Liver (tissue), 9 donors: ENCODE data around the gene AVEN. TPM values are rescaled to one million over a fixed set of nuclear protein-coding genes. Genes with fewer than 3 reads are reported as not detected.

Source experiments
- DNase-seq: peaks from one replicate; pipeline ENCODE4 v3.0.0-alpha.2; 2017; ENCODE audit warnings: low spot score
- H3K27ac ChIP-seq, 2 donors: one replicate each; pipeline ENCODE4 v1.7.0; 2013; ENCODE audit warnings: inconsistent platforms in 2 of 2, low read length in 2 of 2, control low read depth in 1 of 2, low read depth in 1 of 2, mild to moderate bottlenecking in 1 of 2
- H3K27me3 ChIP-seq, 4 donors: one replicate each; pipeline versions ENCODE4 v1.6.1 to v1.7.0; 2013; ENCODE audit warnings: low read length in 3 of 4, inconsistent platforms in 1 of 4, mild to moderate bottlenecking in 1 of 4, moderate library complexity in 1 of 4; ENCODE audit not compliant: control insufficient read depth in 4 of 4, insufficient read depth in 4 of 4
- H3K36me3 ChIP-seq, 4 donors: one replicate each; pipeline versions ENCODE4 v1.6.1 to v1.7.0; 2013; ENCODE audit warnings: low read length in 3 of 4, mild to moderate bottlenecking in 3 of 4, low read depth in 1 of 4, moderate library complexity in 1 of 4; ENCODE audit not compliant: control insufficient read depth in 4 of 4, insufficient read depth in 3 of 4
- H3K4me1 ChIP-seq, 4 donors: one replicate each; pipeline versions ENCODE4 v1.6.1 to v1.7.0; 2013; ENCODE audit warnings: low read length in 3 of 4, mild to moderate bottlenecking in 3 of 4, moderate library complexity in 1 of 4; ENCODE audit not compliant: control insufficient read depth in 4 of 4, insufficient read depth in 4 of 4
- H3K4me3 ChIP-seq, 3 donors: one replicate each; pipeline versions ENCODE4 v1.6.1 to v1.7.0; 2013; ENCODE audit warnings: low read length in 3 of 3, control low read depth in 1 of 3, low read depth in 1 of 3, mild to moderate bottlenecking in 1 of 3
- H3K9ac ChIP-seq, 2 donors: one replicate each; pipeline ENCODE4 v1.7.0; 2013; ENCODE audit warnings: low read length in 2 of 2, mild to moderate bottlenecking in 2 of 2, moderate library complexity in 2 of 2, control low read depth in 1 of 2, low read depth in 1 of 2
- H3K9me3 ChIP-seq, 4 donors: one replicate each; pipeline versions ENCODE4 v1.6.1 to v1.7.0; 2013; ENCODE audit warnings: low read length in 3 of 4; ENCODE audit not compliant: control insufficient read depth in 4 of 4
- ATF3 ChIP-seq: IDR thresholded peaks from 2 replicates; pipeline ENCODE4 v1.6.1; 2016; ENCODE audit warnings: antibody characterized with exemption
- CTCF ChIP-seq: fragments of 150-350 bp; IDR thresholded peaks from 2 replicates; pipeline ENCODE4 v1.5.1; 2017; ENCODE audit warnings: improper control_type of control experiment, low read depth, low read length; ENCODE audit not compliant: missing input control
- EGR1 ChIP-seq, 2 donors: IDR thresholded peaks; 2 replicates each; pipeline ENCODE4 v1.6.1; 2016 to 2018; ENCODE audit warnings: antibody characterized with exemption in 2 of 2, low read depth in 2 of 2
- FOXA1 ChIP-seq: IDR thresholded peaks from 2 replicates; pipeline ENCODE4 v1.6.1; 2016; ENCODE audit warnings: antibody characterized with exemption
- FOXA2 ChIP-seq: IDR thresholded peaks from 2 replicates; pipeline ENCODE4 v1.6.1; 2016; ENCODE audit warnings: antibody characterized with exemption
- GABPA ChIP-seq, 2 donors: IDR thresholded peaks in 1 of 2; conservative IDR thresholded peaks in 1 of 2; 2 replicates each; pipeline ENCODE4 v1.6.1; 2016; ENCODE audit warnings: antibody characterized with exemption in 2 of 2, mild to moderate bottlenecking in 1 of 2, moderate library complexity in 1 of 2
- HNF4A ChIP-seq, 2 donors: conservative IDR thresholded peaks; 2 replicates each; pipeline ENCODE4 v1.6.1; 2016; ENCODE audit warnings: antibody characterized with exemption in 2 of 2, mild to moderate bottlenecking in 2 of 2
- HNF4G ChIP-seq: IDR thresholded peaks from 2 replicates; pipeline ENCODE4 v1.6.1; 2016; ENCODE audit warnings: antibody characterized with exemption
- JUND ChIP-seq, 2 donors: IDR thresholded peaks; 2 replicates each; pipeline ENCODE4 v1.6.1; 2016; ENCODE audit warnings: antibody characterized with exemption in 2 of 2
- RAD21 ChIP-seq, 2 donors: IDR thresholded peaks; 2 replicates each; pipeline ENCODE4 v1.6.1; 2016; ENCODE audit warnings: antibody characterized with exemption in 2 of 2, mild to moderate bottlenecking in 2 of 2
- REST ChIP-seq: IDR thresholded peaks from 2 replicates; pipeline ENCODE4 v1.6.1; 2016; ENCODE audit warnings: antibody characterized with exemption, mild to moderate bottlenecking
- RXRA ChIP-seq, 2 donors: IDR thresholded peaks; 2 replicates each; pipeline ENCODE4 v1.6.1; 2017 to 2018; ENCODE audit warnings: antibody characterized with exemption in 2 of 2, mild to moderate bottlenecking in 1 of 2
- SP1 ChIP-seq: IDR thresholded peaks from 2 replicates; pipeline ENCODE4 v1.6.1; 2018; ENCODE audit warnings: antibody characterized with exemption, mild to moderate bottlenecking
- TAF1 ChIP-seq: conservative IDR thresholded peaks from 2 replicates; pipeline ENCODE4 v1.6.1; 2016; ENCODE audit warnings: antibody characterized with exemption, mild to moderate bottlenecking
- YY1 ChIP-seq: IDR thresholded peaks from 2 replicates; pipeline ENCODE4 v1.6.1; 2016; ENCODE audit warnings: antibody characterized with exemption, mild to moderate bottlenecking
- WGBS: extraction: QIAGEN DNeasy Blood & Tissue Kit; methylation state at CpG from one replicate; pipeline ENCODE4 v1.1.7; 2013; 5-methylcytosine and 5-hydroxymethylcytosine counted together
- polyA plus RNA-seq, 2 donors: library from polyadenylated mRNA; stranded (reverse) in 1 of 2; unstranded in 1 of 2; fragments of 200-250 nt in 1 of 2; fragments of >200 nt in 1 of 2; fragmentation: Nextera tagmentation in 1 of 2; extraction: Ambion mirVana in 1 of 2; gene quantifications; one replicate each; pipeline versions ENCODE4 v1.2.1 to v1.2.3, GENCODE V29; 2013 to 2015
- total RNA-seq, 2 donors: library from RNA; depleted of rRNA; stranded (reverse); fragments of >200 nt; gene quantifications; one replicate each; pipeline ENCODE4 v1.2.3, GENCODE V29; 2014
- TF ChIP-seq, protein P1 (sequence below): IDR thresholded peaks from 2 replicates; pipeline ENCODE4 v1.6.1; 2016; ENCODE audit warnings: antibody characterized with exemption
- donor health status: healthy.
- donor health status: healthy.
- donor health status: healthy.
- donor health status: healthy.
- donor health status: healthy.

The AVEN gene
- total and polyA plus RNA-seq, 4 donors: 5.3 to 12.4 (median 7.0) TPM

GRCh38 chr15:33956397-33956796 is 82.6 kb downstream of the AVEN start:
- Histone ChIP-seq H3K9ac (no peak overlapping the region), H3K36me3 (no peaks in the 10 kb centered on the region), H3K27ac (no peak overlapping the region), H3K27me3 (no peaks in the 10 kb centered on the region), H3K4me3 (no peak overlapping the region), H3K9me3 (no peaks in the 10 kb centered on the region), H3K4me1 (no peaks in the 10 kb centered on the region)
- TF ChIP-seq CTCF (no peak), FOXA2 (no peak), HNF4G (no peak), YY1 (no peak), RAD21 (IDR thresholded peaks at IDR 0.05) (no peak), JUND (IDR thresholded peaks at IDR 0.05) (no peak), ATF3 (no peak), EGR1 (IDR thresholded peaks at IDR 0.05; ENCODE audit: low read depth in 2 of 2) (no peak), RXRA (IDR thresholded peaks at IDR 0.05) (no peak), FOXA1 (no peak), SP1 (no peak), HNF4A (conservative IDR thresholded peaks at IDR 0.05) (no peak), TAF1 (no peak)
- TF ChIP-seq, protein P1, sequence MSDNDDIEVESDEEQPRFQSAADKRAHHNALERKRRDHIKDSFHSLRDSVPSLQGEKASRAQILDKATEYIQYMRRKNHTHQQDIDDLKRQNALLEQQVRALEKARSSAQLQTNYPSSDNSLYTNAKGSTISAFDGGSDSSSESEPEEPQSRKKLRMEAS: no peak
- no peak for DNase-seq
- WGBS: 72% methylated on average over 1 of the region's 1 CpG

GRCh38 chr15:33955945-33956344 is 83.1 kb downstream of the AVEN start:
- WGBS: 84% methylated on average over 10 of the region's 10 CpGs
- TF ChIP-seq RAD21 (IDR thresholded peaks at IDR 0.05) (no peak), REST (no peak), HNF4G (no peak), CTCF (no peak), HNF4A (conservative IDR thresholded peaks at IDR 0.05) (no peak), JUND (IDR thresholded peaks at IDR 0.05) (no peak), GABPA (IDR thresholded peaks at IDR 0.05 in 1 of 2, conservative IDR thresholded peaks at IDR 0.05 in 1 of 2) (no peak), EGR1 (IDR thresholded peaks at IDR 0.05; ENCODE audit: low read depth in 2 of 2) (no peak), FOXA1 (no peak)
- TF ChIP-seq, protein P1: no peak
- Histone ChIP-seq H3K36me3 (no peaks in the 10 kb centered on the region), H3K9me3 (no peaks in the 10 kb centered on the region), H3K4me1 (no peaks in the 10 kb centered on the region), H3K9ac (no peak overlapping the region), H3K4me3 (no peak overlapping the region), H3K27ac (no peak overlapping the region), H3K27me3 (no peaks in the 10 kb centered on the region)
- DNase-seq: no peak
